A549 (cell line): ENCODE data around the gene PPP1R9A. TPM values are rescaled to one million over a fixed set of nuclear protein-coding genes. Genes with fewer than 3 reads are reported as not detected.

Source experiments
- ATAC-seq, 2 experiments: fragments of 200-7000 bp in 1 of 2; fragments of >200 bp in 1 of 2; cut with Nextera tagmentation in 1 of 2; cut with Tn5 transposase in 1 of 2; 3 replicates each; pipeline versions ENCODE4 v1.8.0 to v1.9.1; 2018 to 2020; ENCODE audit warnings: mild to moderate bottlenecking in 1 of 2, moderate library complexity in 1 of 2
- CTCF ChIA-PET: fragments of 300-600 bp; sonication (Branson Sonifier 250); formaldehyde crosslinking; extraction: SDS; loops from one replicate; lab custom pipeline; 2021; ENCODE audit warnings: antibody characterized with exemption, inconsistent platforms; lab: Yijun Ruan, JAX
- POLR2A ChIA-PET: fragments of 350-600 bp; formaldehyde crosslinking; extraction: SDS; loops from one replicate; lab custom pipeline; 2021; ENCODE audit warnings: antibody characterized with exemption, inconsistent platforms; lab: Yijun Ruan, JAX
- DNase-seq, 2 experiments: peaks; one replicate each; pipeline versions ENCODE4 v3.0.0 to v3.0.0-alpha.2; 2011 to 2016; ENCODE audit warnings: low read depth in 1 of 2, low spot score in 1 of 2
- FAIRE-seq: peaks from 2 replicates; lab custom pipeline; 2011; peaks lifted over from hg19 to GRCh38; lab: Jason Lieb, UNC
- H3K27ac ChIP-seq, 2 experiments: fragments of >200 bp; sonication (Bioruptor Twin); formaldehyde crosslinking; 3 replicates each; pipeline ENCODE4 v1.5.1; 2016 to 2017
- H3K4me1 ChIP-seq: fragments of >200 bp; sonication (Bioruptor Twin); formaldehyde crosslinking; 3 replicates; pipeline ENCODE4 v1.6.1; 2016
- H3K4me2 ChIP-seq: fragments of >200 bp; sonication (Bioruptor Twin); formaldehyde crosslinking; 3 replicates; pipeline ENCODE4 v1.6.1; 2016
- H3K4me3 ChIP-seq: fragments of >200 bp; sonication (Bioruptor Twin); formaldehyde crosslinking; 3 replicates; pipeline ENCODE4 v1.5.1; 2016
- H3K9me3 ChIP-seq: fragments of >200 bp; sonication (Bioruptor Twin); formaldehyde crosslinking; 3 replicates; pipeline ENCODE4 v1.6.1; 2016
- BCL3 ChIP-seq: fragments of >200 bp; sonication (Bioruptor Twin); formaldehyde crosslinking; IDR thresholded peaks from 3 replicates; pipeline ENCODE4 v1.6.1; 2016
- BHLHE40 ChIP-seq: IDR thresholded peaks from 2 replicates; pipeline ENCODE4 v1.6.1; 2012; ENCODE audit warnings: low read depth, low read length, inconsistent platforms
- CBX2 ChIP-seq: fragments of 200-600 bp; sonication (generic); IDR thresholded peaks from 2 replicates; pipeline ENCODE4 v1.6.1; 2016; ENCODE audit warnings: low read depth, mild to moderate bottlenecking, borderline replicate concordance
- CBX8 ChIP-seq: fragments of 200-600 bp; sonication (generic); IDR thresholded peaks from 2 replicates; pipeline ENCODE4 v1.6.1; 2016
- CHD4 ChIP-seq: fragments of 200-600 bp; sonication (generic); IDR thresholded peaks from 2 replicates; pipeline ENCODE4 v1.6.1; 2016; ENCODE audit warnings: antibody characterized with exemption, mild to moderate bottlenecking, borderline replicate concordance
- EP300 ChIP-seq, 2 experiments: fragments of >200 bp; sonication (Bioruptor Twin); formaldehyde crosslinking; IDR thresholded peaks; 2 replicates in 1 of 2; 3 replicates in 1 of 2; pipeline ENCODE4 v1.6.1; 2016 to 2017
- ESRRA ChIP-seq: fragments of 150-350 bp; IDR thresholded peaks from 2 replicates; pipeline ENCODE4 v1.6.1; 2014; ENCODE audit warnings: mild to moderate bottlenecking, low read length, borderline replicate concordance
- GATA3 ChIP-seq: IDR thresholded peaks from 2 replicates; pipeline ENCODE4 v1.6.1; 2012; ENCODE audit warnings: borderline replicate concordance
- HES2 ChIP-seq: fragments of >200 bp; sonication (Bioruptor Twin); formaldehyde crosslinking; IDR thresholded peaks from 2 replicates; pipeline ENCODE4 v1.6.1; 2016
- HEYL ChIP-seq: fragments of 250-450 bp; sonication (Bioruptor Pico); IDR thresholded peaks from 2 replicates; pipeline ENCODE4 v1.8.0; 2021; ENCODE audit warnings: mild to moderate bottlenecking, moderate library complexity
- HOXA7 ChIP-seq: fragments of 250-450 bp; sonication (Bioruptor Pico); IDR thresholded peaks from 2 replicates; pipeline ENCODE4 v1.5.0; 2020; ENCODE audit warnings: mild to moderate bottlenecking, moderate library complexity
- HOXB13 ChIP-seq: fragments of 250-450 bp; sonication (Bioruptor Pico); IDR thresholded peaks from 2 replicates; pipeline ENCODE4 v1.5.0; 2020; ENCODE audit warnings: low read depth, mild to moderate bottlenecking, moderate library complexity
- MAZ ChIP-seq: fragments of 150-350 bp; IDR thresholded peaks from 2 replicates; pipeline ENCODE4 v1.6.1; 2014; ENCODE audit warnings: antibody characterized with exemption, low read depth, low read length, borderline replicate concordance
- NFE2L2 ChIP-seq: fragments of 150-350 bp; conservative IDR thresholded peaks from 2 replicates; pipeline ENCODE4 v1.6.1; 2014; ENCODE audit warnings: low read length
- NPAS2 ChIP-seq: fragments of 250-450 bp; sonication (Bioruptor Pico); IDR thresholded peaks from 2 replicates; pipeline ENCODE4 v1.8.0; 2022; ENCODE audit warnings: mild to moderate bottlenecking, moderate library complexity, borderline replicate concordance
- PBX3 ChIP-seq: IDR thresholded peaks from 2 replicates; pipeline ENCODE4 v1.6.1; 2012
- PHF8 ChIP-seq: fragments of 200-600 bp; sonication (generic); IDR thresholded peaks from 2 replicates; pipeline ENCODE4 v1.6.1; 2016; ENCODE audit warnings: low read depth, mild to moderate bottlenecking, antibody characterized with exemption, moderate library complexity, borderline replicate concordance
- POLR2A ChIP-seq: IDR thresholded peaks from 2 replicates; pipeline ENCODE4 v1.6.1; 2012; ENCODE audit warnings: mild to moderate bottlenecking, low read length
- POLR2AphosphoS2 ChIP-seq: conservative IDR thresholded peaks from 2 replicates; pipeline ENCODE4 v1.6.1; 2012; ENCODE audit warnings: low read length, improper control_type of control experiment, inconsistent platforms
- RAD21 ChIP-seq, 2 experiments: fragments of >200 bp in 1 of 2; sonication (Bioruptor Twin) in 1 of 2; formaldehyde crosslinking in 1 of 2; IDR thresholded peaks in 1 of 2; conservative IDR thresholded peaks in 1 of 2; 2 replicates in 1 of 2; 3 replicates in 1 of 2; pipeline ENCODE4 v1.6.1; 2012 to 2018; ENCODE audit warnings: inconsistent platforms in 1 of 2
- RCOR1 ChIP-seq: fragments of 150-350 bp; IDR thresholded peaks from 2 replicates; pipeline ENCODE4 v1.6.1; 2014; ENCODE audit warnings: antibody characterized with exemption, low read length, low read depth
- TP53 ChIP-seq: fragments of 250-450 bp; sonication (Bioruptor Pico); IDR thresholded peaks from 2 replicates; pipeline ENCODE4 v1.5.0; 2021; ENCODE audit warnings: mild to moderate bottlenecking, moderate library complexity
- ZFP36 ChIP-seq: fragments of 450-650 bp; IDR thresholded peaks from 2 replicates; pipeline ENCODE4 v1.6.1; 2014; ENCODE audit warnings: borderline replicate concordance; ENCODE audit not compliant: partially characterized antibody
- ZNF302 ChIP-seq: fragments of 250-450 bp; sonication (Bioruptor Pico); IDR thresholded peaks from 2 replicates; pipeline ENCODE4 v1.9.0; 2021; ENCODE audit warnings: inconsistent platforms, mild to moderate bottlenecking, moderate library complexity
- WGBS: methylation state at CpG from one replicate; pipeline ENCODE4 v1.1.6; 2017; ENCODE audit errors: missing lambda C conversion rate; 5-methylcytosine and 5-hydroxymethylcytosine counted together
- polyA plus RNA-seq, 4 experiments: library from polyadenylated mRNA; depleted of rRNA in 3 of 4; stranded (reverse); fragments of >200 nt; fragmentation: RNase III in 1 of 4; extraction: RNeasy Plus Mini Kit Qiagen cat#74134 plus additional on column Dnase treatment in 1 of 4; gene quantifications; 2 replicates in 3 of 4; 3 replicates in 1 of 4; pipeline ENCODE4 v1.2.3, GENCODE V29; 2011 to 2017
- TF ChIP-seq, protein P1 (sequence below): fragments of >200 bp; sonication (Bioruptor Twin); formaldehyde crosslinking; IDR thresholded peaks from 3 replicates; pipeline ENCODE4 v1.5.1; 2016
- TF ChIP-seq, protein P2 (sequence below): fragments of 250-450 bp; sonication (Bioruptor Pico); IDR thresholded peaks from 2 replicates; pipeline ENCODE4 v1.5.0; 2021; ENCODE audit warnings: mild to moderate bottlenecking, moderate library complexity, borderline replicate concordance

PPP1R9A gene
- polyA plus RNA-seq, 2 of the 4 experiments (the other 2 are of a cell fraction), result 5.0 to 18.7 TPM

DNA sequence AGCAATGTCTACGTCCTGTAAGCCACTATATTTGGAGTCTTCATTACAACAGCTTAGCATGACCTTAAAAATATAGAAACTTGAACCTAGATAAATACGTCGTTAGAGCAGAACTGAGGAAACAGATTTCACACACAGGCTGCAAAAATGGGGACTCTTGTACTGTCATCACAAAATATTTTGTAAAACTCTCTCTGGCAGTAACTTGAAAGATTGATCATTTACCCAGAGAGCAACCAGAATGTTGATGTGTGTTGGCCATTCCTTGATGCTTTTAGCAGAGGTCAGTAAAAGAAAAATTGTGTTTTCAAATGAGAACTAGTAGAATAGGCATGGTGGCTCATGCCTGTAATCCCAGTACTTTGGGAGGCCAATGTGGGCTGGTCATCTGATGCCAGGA is 431.4 kb downstream of the PPP1R9A start:
- 97% methylated on average over 3 of the region's 3 CpGs for WGBS
- no peak for ATAC-seq
- H3K4me3 ChIP-seq, result no peak overlapping the region
- H3K4me1 ChIP-seq, result peaks cover 25% of the 10 kb centered on the region
- no peaks in the 10 kb centered on the region for H3K9me3 ChIP-seq
- H3K4me2 ChIP-seq, result no peak overlapping the region
- CTCF ChIA-PET, result interaction anchor here (0.8 to 1.2 kb wide), 4 partner anchors 17 to 890 kb away, joined by 3 to 8 read pairs (median 4); partner anchors contain the start of gene PON3
- no peak overlapping the region for H3K27ac ChIP-seq
- no peak for DNase-seq
- TF ChIP-seq EP300 (IDR thresholded peaks at IDR 0.05) (no peak), HOXB13 (CRISPR knock-in tag) (no peak), NFE2L2 (no peak), POLR2A (no peak), NPAS2 (CRISPR knock-in tag) (no peak), GATA3 (no peak), POLR2AphosphoS2 (no peak), ZNF302 (CRISPR knock-in tag) (no peak), RAD21 (conservative IDR thresholded peaks at IDR 0.05 in 1 of 2, IDR thresholded peaks at IDR 0.05 in 1 of 2) (no peak), TP53 (CRISPR knock-in tag) (no peak), PHF8 (no peak)
- TF ChIP-seq, all 56 proteins: peak for 0
- POLR2A ChIA-PET, result no interaction called here
- FAIRE-seq, result no peak

- FAIRE-seq (no peak), DNase-seq (no peak), ATAC-seq (no peak)
- H3K27ac ChIP-seq, result no peak overlapping the region
- TF ChIP-seq, protein P1, sequence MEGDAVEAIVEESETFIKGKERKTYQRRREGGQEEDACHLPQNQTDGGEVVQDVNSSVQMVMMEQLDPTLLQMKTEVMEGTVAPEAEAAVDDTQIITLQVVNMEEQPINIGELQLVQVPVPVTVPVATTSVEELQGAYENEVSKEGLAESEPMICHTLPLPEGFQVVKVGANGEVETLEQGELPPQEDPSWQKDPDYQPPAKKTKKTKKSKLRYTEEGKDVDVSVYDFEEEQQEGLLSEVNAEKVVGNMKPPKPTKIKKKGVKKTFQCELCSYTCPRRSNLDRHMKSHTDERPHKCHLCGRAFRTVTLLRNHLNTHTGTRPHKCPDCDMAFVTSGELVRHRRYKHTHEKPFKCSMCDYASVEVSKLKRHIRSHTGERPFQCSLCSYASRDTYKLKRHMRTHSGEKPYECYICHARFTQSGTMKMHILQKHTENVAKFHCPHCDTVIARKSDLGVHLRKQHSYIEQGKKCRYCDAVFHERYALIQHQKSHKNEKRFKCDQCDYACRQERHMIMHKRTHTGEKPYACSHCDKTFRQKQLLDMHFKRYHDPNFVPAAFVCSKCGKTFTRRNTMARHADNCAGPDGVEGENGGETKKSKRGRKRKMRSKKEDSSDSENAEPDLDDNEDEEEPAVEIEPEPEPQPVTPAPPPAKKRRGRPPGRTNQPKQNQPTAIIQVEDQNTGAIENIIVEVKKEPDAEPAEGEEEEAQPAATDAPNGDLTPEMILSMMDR, result no peak
- TF ChIP-seq PBX3 (no peak), CBX2 (no peak), HEYL (CRISPR knock-in tag) (no peak), CBX8 (no peak), BHLHE40 (no peak), RAD21 (conservative IDR thresholded peaks at IDR 0.05 in 1 of 2, IDR thresholded peaks at IDR 0.05 in 1 of 2) (no peak), HES2 (no peak), BCL3 (no peak), MAZ (no peak), CHD4 (no peak), HOXA7 (CRISPR knock-in tag) (no peak), RCOR1 (no peak), ESRRA (no peak), ZFP36 (no peak)
- TF ChIP-seq, protein P2, sequence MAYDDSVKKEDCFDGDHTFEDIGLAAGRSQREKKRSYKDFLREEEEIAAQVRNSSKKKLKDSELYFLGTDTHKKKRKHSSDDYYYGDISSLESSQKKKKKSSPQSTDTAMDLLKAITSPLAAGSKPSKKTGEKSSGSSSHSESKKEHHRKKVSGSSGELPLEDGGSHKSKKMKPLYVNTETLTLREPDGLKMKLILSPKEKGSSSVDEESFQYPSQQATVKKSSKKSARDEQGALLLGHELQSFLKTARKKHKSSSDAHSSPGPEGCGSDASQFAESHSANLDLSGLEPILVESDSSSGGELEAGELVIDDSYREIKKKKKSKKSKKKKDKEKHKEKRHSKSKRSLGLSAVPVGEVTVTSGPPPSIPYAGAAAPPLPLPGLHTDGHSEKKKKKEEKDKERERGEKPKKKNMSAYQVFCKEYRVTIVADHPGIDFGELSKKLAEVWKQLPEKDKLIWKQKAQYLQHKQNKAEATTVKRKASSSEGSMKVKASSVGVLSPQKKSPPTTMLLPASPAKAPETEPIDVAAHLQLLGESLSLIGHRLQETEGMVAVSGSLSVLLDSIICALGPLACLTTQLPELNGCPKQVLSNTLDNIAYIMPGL (CRISPR knock-in tag), result no peak
- ChIA-PET CTCF (interaction anchor here (1.6 kb wide), 1 partner anchor 16 kb away, joined by 3 read pairs; no protein-coding TSS in a partner anchor), POLR2A (no interaction called here)
- H3K9me3 ChIP-seq, result no peaks in the 10 kb centered on the region
- no peak overlapping the region for H3K4me3 ChIP-seq
- WGBS, result 100% methylated on average over 2 of the region's 2 CpGs
- H3K4me2 ChIP-seq, result no peak overlapping the region
- H3K4me1 ChIP-seq, result peaks cover 11% of the 10 kb centered on the region
Measured at GRCh38 chr7:95340491-95340890, 433.1 kb downstream of the PPP1R9A start.
